Tibial nerve (tissue), 4 donors: Measurements from ENCODE around the gene GPC2.

Experiments
- CTCF ChIP-seq, 5 experiments: fragments of 200-600 bp in 3 of 5; fragments of 450-650 bp in 2 of 5; sonication (generic) in 3 of 5; IDR thresholded peaks; one replicate each; pipeline ENCODE4 v1.5.1; 2016 to 2019; ENCODE audit warnings: antibody characterized with exemption in 5 of 5, mild to moderate bottlenecking in 3 of 5, moderate library complexity in 2 of 5
- EP300 ChIP-seq, 2 donors: sonication (generic); formaldehyde crosslinking; IDR thresholded peaks; one replicate each; pipeline ENCODE4 v1.6.1; 2017; ENCODE audit warnings: antibody characterized with exemption in 2 of 2, mild to moderate bottlenecking in 1 of 2
- POLR2A ChIP-seq, 2 donors: fragments of 450-650 bp; IDR thresholded peaks; one replicate each; pipeline ENCODE4 v1.6.1; 2017; ENCODE audit warnings: antibody characterized with exemption in 2 of 2, mild to moderate bottlenecking in 2 of 2, moderate library complexity in 2 of 2

- TF ChIP-seq POLR2A (IDR thresholded peaks at IDR 0.05) (no peak), CTCF (IDR thresholded peaks at IDR 0.05) (no peak), EP300 (IDR thresholded peaks at IDR 0.05) (no peak)
Measured at GRCh38 chr7:100174582-100174981, 2.6 kb downstream of the GPC2 start.
